ENCODE data around the gene CSNK2A1.

CSNK2A1 gene

DNA sequence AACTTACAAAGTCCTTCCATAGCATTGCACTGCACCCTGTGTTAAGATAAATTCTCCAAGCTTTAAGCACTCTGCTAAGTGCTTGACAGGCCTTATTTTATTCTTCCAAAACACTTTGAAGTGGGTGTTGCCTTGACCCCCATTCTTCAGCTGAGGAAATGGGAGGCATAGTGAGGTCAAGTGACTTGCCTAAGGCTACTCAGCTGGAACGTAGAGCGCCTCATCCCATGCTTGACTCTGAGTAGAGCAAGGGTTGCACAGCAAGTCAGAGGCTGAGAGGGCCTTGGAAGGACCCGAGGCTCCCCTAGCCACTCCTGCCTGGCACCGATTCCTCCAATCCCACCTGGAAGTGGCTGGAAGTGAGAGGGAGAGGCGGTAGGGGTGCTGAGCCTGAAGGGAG is 19.6 kb upstream of the CSNK2A1 start:
- DNase-seq: no peak

DNA sequence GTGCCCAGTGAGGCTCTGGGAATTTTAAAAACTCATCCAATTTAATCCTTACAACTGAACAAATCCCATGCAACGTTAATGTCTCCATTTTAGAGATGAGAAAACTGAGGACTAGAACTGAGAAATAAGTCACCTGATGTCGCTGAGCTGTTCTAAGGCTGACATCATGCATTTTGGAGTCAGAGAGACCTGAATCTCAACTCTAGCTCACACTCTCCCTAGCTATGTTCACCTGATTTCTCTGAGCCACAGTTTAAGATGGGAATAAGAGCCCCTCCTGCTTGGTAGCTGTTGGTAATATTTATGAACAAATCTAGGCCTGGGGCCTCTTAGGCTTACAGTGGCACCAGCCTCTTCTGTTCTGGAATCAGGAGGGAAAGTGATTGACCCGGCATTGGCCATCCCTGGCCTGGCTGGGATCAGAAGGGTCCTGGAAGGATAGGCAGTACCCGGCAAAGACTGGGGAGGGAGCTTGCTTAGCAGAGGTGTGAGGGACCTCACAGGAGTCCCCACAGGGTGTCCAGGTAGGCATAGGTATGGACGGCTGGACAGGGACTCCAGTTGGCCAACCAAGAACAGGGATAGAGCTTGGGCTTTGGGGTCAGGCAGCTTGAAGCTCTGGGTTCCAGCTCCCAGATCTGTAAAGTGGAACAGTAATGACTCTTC is 18.8 kb upstream of the CSNK2A1 start:
- no peak for DNase-seq

DNA sequence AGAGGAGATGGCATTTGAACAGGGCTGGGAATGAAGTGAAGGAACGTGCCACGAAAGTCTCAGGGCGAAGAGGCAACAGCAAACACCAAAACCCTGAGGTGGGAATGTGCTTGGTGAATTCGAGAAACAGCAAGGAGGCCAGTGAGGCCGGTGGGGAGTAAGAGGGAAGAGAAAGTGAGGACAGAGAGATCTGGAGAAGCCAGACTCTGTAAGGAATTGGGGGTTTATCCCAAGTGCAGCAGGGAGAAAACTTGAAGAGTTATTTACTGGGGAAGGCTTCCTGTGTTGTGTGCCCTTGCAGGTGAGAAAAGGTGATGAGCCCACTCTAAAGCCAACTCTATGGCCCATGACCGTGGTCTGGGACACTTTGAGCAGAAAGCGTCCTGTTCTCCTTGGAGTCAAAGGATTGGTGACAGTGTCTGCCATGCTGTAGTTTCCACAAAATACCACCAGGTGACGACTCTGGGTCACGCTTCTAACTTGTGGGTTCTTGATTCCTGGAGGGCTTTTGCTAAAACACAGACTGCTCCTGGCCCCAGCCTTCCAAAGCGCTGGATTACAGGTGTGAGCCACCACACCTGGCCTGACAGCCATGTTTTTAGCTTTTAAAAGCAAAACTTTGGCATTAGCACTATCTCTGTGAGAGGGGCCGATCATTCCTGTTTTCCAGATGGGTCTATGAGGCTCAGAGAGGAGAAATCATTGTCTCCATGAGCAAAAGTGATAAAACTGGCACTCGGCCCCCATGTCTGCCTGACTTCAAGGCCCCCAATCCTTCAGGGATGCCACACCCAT is 18.0 kb upstream of the CSNK2A1 start:
- peak; percentile 35 for DNase-seq

- no peak for DNase-seq
These were observed 17.1 kb upstream of the CSNK2A1 start for GRCh38 chr20:560680-561079.

GRCh38 chr20:558117-558516 is 14.5 kb upstream of the CSNK2A1 start:
- DNase-seq: no peak

DNA sequence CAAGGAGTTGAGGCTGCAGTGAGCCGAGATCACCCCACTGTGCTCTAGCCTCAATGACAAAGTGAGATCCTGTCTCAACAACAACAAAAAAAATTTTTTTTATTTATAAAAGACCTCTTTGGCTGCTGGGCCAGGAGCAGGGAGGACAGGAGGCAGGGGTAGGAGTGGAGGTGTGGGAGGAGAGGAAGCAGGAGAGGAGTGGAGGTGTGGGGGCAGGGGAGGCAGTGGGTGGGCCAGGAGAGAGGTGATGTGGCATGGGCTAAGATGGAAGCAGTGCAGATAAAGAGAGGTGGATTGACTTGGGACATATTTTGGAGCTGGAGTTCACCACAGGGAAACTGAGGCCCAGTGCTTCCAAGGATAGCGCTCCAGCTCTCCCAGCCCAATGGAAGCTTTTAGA is 13.4 kb upstream of the CSNK2A1 start:
- DNase-seq: no peak

DNA sequence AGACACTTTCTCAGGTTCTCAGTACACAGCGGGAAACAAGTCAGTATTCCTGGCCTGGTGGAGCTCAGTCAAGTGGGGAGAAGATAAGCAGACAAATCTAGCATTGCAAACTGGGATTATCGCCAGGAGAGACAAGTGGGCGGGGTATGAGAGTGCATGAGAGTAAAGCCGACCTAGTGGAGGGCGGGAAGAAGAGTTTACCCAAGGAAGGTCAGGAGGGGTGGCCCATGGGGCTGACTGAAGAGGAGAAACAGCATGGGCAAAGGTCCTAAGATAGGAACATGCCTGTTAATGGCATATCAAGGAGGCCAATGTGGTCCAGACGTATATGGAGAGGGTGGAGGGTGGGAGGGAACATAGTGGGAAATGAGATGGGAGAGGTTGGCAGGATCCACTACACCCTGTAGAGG is 12.4 kb upstream of the CSNK2A1 start:
- no peak for DNase-seq

GRCh38 chr20:550611-551010 is 7.0 kb upstream of the CSNK2A1 start:
- DNase-seq: no peak

DNA sequence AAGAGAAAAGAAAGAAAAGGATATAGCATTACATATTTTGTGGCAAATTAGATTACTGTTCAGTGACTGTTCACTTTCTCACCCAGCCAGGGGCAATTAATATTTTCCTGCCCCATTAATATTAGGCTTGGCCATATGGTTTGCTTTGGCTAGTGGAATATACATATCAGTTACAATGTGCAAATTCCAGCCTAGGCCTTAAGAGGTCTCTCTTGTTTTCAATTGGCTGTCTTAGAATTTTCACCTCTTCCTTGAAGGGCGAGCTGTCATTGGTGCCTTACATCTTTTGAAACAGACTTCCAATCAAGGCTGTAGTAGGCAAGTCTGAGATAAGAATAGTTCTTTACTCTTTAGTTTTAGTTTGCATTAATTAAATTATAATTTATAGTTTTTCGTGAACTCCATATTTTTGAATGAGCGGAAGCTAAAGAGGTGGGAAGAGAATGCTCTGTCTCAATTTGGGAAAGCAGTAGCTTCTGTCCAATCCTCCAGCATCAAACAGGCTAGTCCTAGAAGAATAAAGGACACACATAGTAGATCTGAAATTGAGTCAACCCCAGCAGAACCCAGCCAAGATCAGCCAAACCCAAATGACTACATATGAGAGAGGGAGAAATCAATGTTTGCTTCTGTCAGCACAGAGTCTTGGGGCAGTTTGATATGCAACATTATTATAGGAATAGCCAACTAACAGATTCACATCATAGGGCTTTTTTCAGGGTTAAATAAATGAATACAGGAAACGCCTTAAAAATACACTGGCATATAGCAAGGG is 6.3 kb upstream of the CSNK2A1 start:
- DNase-seq: no peak

DNA sequence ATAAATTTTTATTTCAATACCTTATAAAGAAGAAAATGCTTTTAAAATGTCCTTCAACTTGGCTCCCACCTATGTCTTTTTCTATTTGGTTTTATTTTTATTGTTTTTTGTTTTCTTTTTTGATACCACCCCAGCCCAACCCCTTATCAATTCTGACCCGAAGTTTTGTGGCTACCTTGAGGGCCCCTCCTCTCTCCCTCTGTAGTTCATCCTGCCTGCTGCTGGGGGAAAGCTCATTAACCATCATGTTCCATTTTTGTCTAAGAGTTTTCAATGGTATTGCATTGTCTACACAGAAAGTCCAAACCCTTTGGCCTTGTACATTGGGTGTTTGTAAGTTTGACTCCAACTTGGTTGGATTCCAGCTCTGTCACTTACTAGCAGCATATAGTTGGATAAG is 5.3 kb upstream of the CSNK2A1 start:
- no peak for DNase-seq

GRCh38 chr20:547394-547793 is 3.8 kb upstream of the CSNK2A1 start:
- no peak for DNase-seq

DNA sequence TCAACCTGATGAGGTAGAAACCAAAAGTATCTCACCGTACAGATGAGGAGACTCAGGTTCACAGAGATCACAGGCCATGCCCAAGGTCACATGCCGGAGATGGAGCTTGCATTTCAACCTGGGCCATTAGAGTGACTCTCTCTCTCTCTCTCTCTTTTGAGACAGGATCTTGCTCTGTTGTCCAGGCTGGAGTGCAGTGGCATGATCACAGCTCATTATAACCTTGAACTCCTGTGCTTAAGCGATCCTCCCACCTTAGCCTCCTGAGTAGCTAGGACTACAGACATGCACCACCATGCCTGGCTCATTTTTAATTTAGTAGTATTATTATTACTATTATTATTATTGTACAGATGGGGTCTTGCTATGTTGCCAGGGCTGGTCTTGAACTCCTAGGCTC is 2.8 kb upstream of the CSNK2A1 start:
- no peak for DNase-seq

DNA sequence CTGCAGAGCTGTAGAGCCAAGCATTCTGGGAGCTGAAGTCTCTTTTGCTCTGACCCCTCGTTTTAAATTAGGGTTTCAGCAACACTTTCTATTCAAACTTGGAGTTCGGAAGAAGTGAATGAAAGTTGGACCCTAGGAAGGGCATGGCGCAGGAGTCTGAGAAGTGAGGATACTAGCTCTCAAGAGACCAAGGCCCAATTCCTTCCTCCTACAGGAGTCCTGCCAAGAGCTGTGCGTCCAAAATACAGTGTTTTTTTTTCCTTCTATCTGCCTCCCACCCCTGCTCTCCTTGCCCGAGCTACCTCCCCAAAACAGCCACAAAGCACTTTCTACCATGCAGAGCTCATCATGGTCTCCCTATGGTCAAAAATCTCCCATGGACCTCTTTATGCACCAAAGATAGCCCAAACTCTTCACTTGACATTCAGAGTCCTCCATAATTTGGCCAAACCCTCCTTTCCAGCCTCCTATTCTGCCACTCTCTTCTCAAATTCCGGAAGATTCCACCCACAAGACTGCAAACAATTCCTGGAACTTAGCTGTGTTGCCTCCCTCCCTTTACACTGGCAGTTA is 649 bp upstream of the CSNK2A1 start:
- DNase-seq: no peak

GRCh38 chr20:542777-543368 is 717 bp downstream of the CSNK2A1 start:
- DNase-seq: no peak

DNA sequence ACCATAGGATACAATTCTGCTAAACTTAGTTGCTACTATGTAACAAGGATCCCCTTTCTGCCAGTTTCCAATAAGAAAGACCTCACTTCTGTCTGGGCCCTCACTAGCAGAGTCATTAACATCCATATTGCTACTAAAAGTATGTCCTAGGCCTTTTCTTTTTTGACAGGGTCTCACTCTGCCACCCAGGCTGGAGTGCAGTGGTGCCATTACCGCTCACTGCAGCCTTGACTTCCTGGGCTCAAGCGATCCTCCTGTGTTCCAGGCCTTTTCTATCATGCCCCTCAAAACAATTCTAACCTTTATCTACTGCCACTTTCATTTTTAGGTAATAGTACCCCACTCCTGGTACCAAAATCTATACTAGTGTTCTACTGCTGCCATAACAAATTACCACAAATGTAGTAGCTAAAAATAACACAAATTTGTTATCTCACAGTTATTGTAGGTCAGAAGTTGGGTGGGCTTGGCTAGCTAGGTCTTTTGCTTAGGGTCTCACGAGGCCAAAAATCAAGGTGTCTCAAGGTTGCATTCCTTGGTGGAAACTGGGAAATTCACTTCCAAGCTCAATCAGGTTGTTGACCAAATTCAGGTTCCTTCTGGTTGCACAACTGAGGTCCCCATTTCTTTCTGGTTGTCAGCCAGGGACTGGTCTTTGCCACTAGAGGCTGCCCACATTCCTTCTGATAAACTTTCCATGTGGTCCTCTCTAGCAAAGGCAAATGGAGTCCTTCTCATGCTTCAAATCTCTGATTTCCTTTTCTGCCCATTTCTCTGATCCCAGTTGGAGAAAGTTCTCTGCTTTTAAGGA is 3.0 kb downstream of the CSNK2A1 start:
- no peak for DNase-seq

DNA sequence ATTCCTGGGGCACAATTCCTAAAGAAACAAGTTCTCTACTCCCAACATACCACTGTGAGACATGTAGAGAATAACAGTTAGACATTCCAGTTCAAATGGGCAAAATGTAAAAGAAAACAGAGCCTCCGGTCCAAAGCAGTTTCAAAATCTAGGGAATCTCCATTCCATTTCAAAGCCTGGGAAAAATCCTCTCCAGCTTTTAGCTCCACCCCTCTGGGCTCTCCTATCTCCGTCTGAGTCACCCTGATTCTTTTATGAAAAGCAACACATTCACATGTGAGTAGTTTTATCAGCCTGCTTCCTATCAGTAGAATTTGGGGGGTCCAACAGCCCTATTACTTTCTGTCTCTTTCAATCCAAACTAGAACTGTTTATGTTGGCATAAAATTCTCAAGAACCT is 3.7 kb downstream of the CSNK2A1 start:
- no peak for DNase-seq

DNA sequence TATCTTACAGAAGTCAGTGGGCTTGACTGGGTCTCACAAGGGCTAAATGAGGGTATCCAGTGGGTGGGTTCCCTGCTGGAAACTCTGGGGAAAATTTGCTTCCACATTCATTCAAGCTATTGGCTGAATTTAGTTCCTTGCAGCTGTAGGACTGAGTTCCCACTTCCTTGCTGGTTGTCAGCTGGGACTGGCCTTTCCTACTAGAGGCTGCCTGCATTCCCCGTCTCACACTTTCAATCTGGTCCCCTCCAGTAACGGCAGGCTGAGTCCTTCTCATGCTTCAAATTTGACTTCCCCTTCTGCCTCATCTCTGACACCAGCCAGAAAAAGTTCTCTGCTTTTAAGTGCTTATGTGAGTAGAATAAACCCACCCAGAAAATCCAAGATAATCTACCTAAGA is 4.4 kb downstream of the CSNK2A1 start:
- DNase-seq: no peak

- DNase-seq: no peak
These were observed 5.6 kb downstream of the CSNK2A1 start for GRCh38 chr20:537983-538382.

DNA sequence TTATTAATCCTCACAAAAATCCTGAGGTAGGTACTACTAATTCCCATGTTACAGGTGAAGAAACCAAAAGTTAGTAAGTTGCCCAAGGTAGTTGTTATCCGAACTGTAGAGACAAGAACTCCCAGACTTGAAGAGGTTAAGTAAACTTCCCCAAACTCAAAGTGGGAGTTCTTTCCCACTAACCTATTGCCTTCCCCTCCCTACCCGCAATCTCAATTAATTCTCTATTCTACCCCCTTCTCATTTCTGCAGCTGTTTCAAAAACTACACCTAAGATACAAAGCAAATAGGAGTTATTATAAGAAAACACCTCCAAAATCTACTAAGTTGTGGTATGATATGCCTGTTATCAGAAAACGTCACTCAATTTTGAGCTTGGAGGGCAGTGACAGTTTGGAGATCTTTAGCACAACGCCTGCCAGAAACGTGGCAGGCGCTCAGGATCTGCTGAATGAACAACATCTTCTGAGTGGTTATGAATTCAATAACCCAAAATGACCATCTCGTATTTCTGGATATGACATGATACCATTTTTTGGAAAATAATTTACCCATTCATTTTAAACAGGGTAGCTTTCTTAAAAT is 7.1 kb downstream of the CSNK2A1 start:
- no peak for DNase-seq

GRCh38 chr20:535958-536357 is 7.6 kb downstream of the CSNK2A1 start:
- no peak for DNase-seq

GRCh38 chr20:533526-533925 is 10.1 kb downstream of the CSNK2A1 start:
- no peak for DNase-seq

GRCh38 chr20:532530-532929 is 11.1 kb downstream of the CSNK2A1 start:
- DNase-seq: no peak

Measured in NCI-H774 (cell line).